Adipocyte (in vitro differentiated cells): ENCODE data around the gene OPALIN.

Experiments used
- DNase-seq: peaks from one replicate; pipeline ENCODE4 v3.0.0-alpha.2; 2015; ENCODE audit warnings: low read depth
- H3K27me3 ChIP-seq: replicated peaks from 2 replicates; pipeline ENCODE4 v1.7.0; 2013; ENCODE audit warnings: mild to moderate bottlenecking, low read length, moderate library complexity; ENCODE audit not compliant: control insufficient read depth, insufficient read depth
- H3K36me3 ChIP-seq: 2 replicates; pipeline ENCODE4 v1.7.0; 2013; ENCODE audit warnings: low read length, mild to moderate bottlenecking, moderate library complexity; ENCODE audit not compliant: control insufficient read depth, insufficient read depth, severe bottlenecking
- H3K4me1 ChIP-seq: 2 replicates; pipeline ENCODE4 v1.7.0; 2013; ENCODE audit warnings: mild to moderate bottlenecking, low read length, moderate library complexity; ENCODE audit not compliant: control insufficient read depth, insufficient read depth
- H3K4me3 ChIP-seq: 2 replicates; pipeline ENCODE4 v1.7.0; 2013; ENCODE audit warnings: mild to moderate bottlenecking, low read length, moderate library complexity
- H3K9ac ChIP-seq: 2 replicates; pipeline ENCODE4 v1.7.0; 2013; ENCODE audit warnings: mild to moderate bottlenecking, low read length, moderate library complexity
- H3K9me3 ChIP-seq: 2 replicates; pipeline ENCODE4 v1.7.0; 2013; ENCODE audit warnings: mild to moderate bottlenecking, low read length, moderate library complexity; ENCODE audit not compliant: control insufficient read depth

OPALIN gene

GRCh38 chr10:96389785-96390184 lies 31.0 kb upstream of the OPALIN start:
- no peak for DNase-seq
- Histone ChIP-seq H3K4me3 (no peak overlapping the region), H3K9ac (no peak overlapping the region), H3K27me3 (peaks cover 28% of the 10 kb centered on the region), H3K4me1 (peaks cover 8% of the 10 kb centered on the region), H3K36me3 (no peaks in the 10 kb centered on the region), H3K9me3 (no peaks in the 10 kb centered on the region)

GRCh38 chr10:96387601-96388000 lies 28.8 kb upstream of the OPALIN start:
- Histone ChIP-seq H3K9me3 (no peaks in the 10 kb centered on the region), H3K27me3 (peaks cover 22% of the 10 kb centered on the region), H3K36me3 (no peaks in the 10 kb centered on the region), H3K4me1 (peaks cover 8% of the 10 kb centered on the region), H3K9ac (no peak overlapping the region), H3K4me3 (no peak overlapping the region)
- DNase-seq = peak; percentile 51

- Histone ChIP-seq H3K27me3 (peaks cover 21% of the 10 kb centered on the region), H3K36me3 (no peaks in the 10 kb centered on the region), H3K4me3 (no peak overlapping the region), H3K4me1 (peaks cover 8% of the 10 kb centered on the region), H3K9me3 (no peaks in the 10 kb centered on the region), H3K9ac (no peak overlapping the region)
- DNase-seq = peak; percentile 43
Observed at GRCh38 chr10:96387161-96387560, 28.4 kb upstream of the OPALIN start.

GRCh38 chr10:96384506-96384905 lies 25.7 kb upstream of the OPALIN start:
- no peaks in the 10 kb centered on the region for H3K9me3 ChIP-seq
- H3K27me3 ChIP-seq = peaks cover 9% of the 10 kb centered on the region
- H3K9ac ChIP-seq = no peak overlapping the region
- H3K36me3 ChIP-seq = no peaks in the 10 kb centered on the region
- H3K4me3 ChIP-seq = no peak overlapping the region
- H3K4me1 ChIP-seq = peaks cover 5% of the 10 kb centered on the region
- DNase-seq = no peak

GRCh38 chr10:96380821-96381220 lies 22.0 kb upstream of the OPALIN start:
- Histone ChIP-seq H3K4me1 (no peaks in the 10 kb centered on the region), H3K4me3 (no peak overlapping the region), H3K9me3 (no peaks in the 10 kb centered on the region), H3K27me3 (peaks cover 9% of the 10 kb centered on the region), H3K36me3 (no peaks in the 10 kb centered on the region), H3K9ac (no peak overlapping the region)
- no peak for DNase-seq

- Histone ChIP-seq H3K9me3 (no peaks in the 10 kb centered on the region), H3K4me1 (no peaks in the 10 kb centered on the region), H3K27me3 (peaks cover 4% of the 10 kb centered on the region), H3K9ac (no peak overlapping the region), H3K36me3 (no peaks in the 10 kb centered on the region), H3K4me3 (no peak overlapping the region)
- DNase-seq = no peak
Observed at GRCh38 chr10:96379758-96380157, 21.0 kb upstream of the OPALIN start.

GRCh38 chr10:96378741-96379140 lies 19.9 kb upstream of the OPALIN start:
- no peaks in the 10 kb centered on the region for H3K9me3 ChIP-seq
- H3K9ac ChIP-seq = no peak overlapping the region
- no peaks in the 10 kb centered on the region for H3K4me1 ChIP-seq
- H3K27me3 ChIP-seq = peaks cover 7% of the 10 kb centered on the region
- no peak overlapping the region for H3K4me3 ChIP-seq
- DNase-seq = no peak
- no peaks in the 10 kb centered on the region for H3K36me3 ChIP-seq

- Histone ChIP-seq H3K36me3 (no peaks in the 10 kb centered on the region), H3K27me3 (peaks cover 12% of the 10 kb centered on the region), H3K4me1 (no peaks in the 10 kb centered on the region), H3K4me3 (no peak overlapping the region), H3K9ac (no peak overlapping the region), H3K9me3 (no peaks in the 10 kb centered on the region)
- no peak for DNase-seq
Observed at GRCh38 chr10:96377816-96378294, 19.1 kb upstream of the OPALIN start.

GRCh38 chr10:96376483-96376882 lies 17.7 kb upstream of the OPALIN start:
- Histone ChIP-seq H3K4me1 (no peaks in the 10 kb centered on the region), H3K36me3 (no peaks in the 10 kb centered on the region), H3K4me3 (no peak overlapping the region), H3K9ac (no peak overlapping the region), H3K27me3 (peaks cover 12% of the 10 kb centered on the region), H3K9me3 (no peaks in the 10 kb centered on the region)
- DNase-seq = no peak

GRCh38 chr10:96374985-96375830 lies 16.4 kb upstream of the OPALIN start:
- DNase-seq = peak; percentile 97
- peak overlapping the region; percentile 81 for H3K4me3 ChIP-seq
- H3K27me3 ChIP-seq = peaks cover 15% of the 10 kb centered on the region
- H3K9ac ChIP-seq = peak overlapping the region; percentile 61
- H3K36me3 ChIP-seq = no peaks in the 10 kb centered on the region
- H3K9me3 ChIP-seq = no peaks in the 10 kb centered on the region
- H3K4me1 ChIP-seq = no peaks in the 10 kb centered on the region

- Histone ChIP-seq H3K9me3 (no peaks in the 10 kb centered on the region), H3K4me1 (no peaks in the 10 kb centered on the region), H3K4me3 (peak overlapping the region; percentile 81), H3K36me3 (no peaks in the 10 kb centered on the region), H3K27me3 (peaks cover 18% of the 10 kb centered on the region), H3K9ac (no peak overlapping the region)
- no peak for DNase-seq
Observed at GRCh38 chr10:96374639-96374984, 15.8 kb upstream of the OPALIN start.

GRCh38 chr10:96374004-96374403 lies 15.2 kb upstream of the OPALIN start:
- no peaks in the 10 kb centered on the region for H3K9me3 ChIP-seq
- H3K4me1 ChIP-seq = no peaks in the 10 kb centered on the region
- no peak overlapping the region for H3K4me3 ChIP-seq
- H3K9ac ChIP-seq = no peak overlapping the region
- peaks cover 18% of the 10 kb centered on the region for H3K27me3 ChIP-seq
- DNase-seq = no peak
- H3K36me3 ChIP-seq = no peaks in the 10 kb centered on the region
